ENCODE measurements around the gene KCNAB2. TPM values are rescaled to one million over a fixed set of nuclear protein-coding genes. Genes with fewer than 3 reads are reported as not detected.

KCNAB2 gene
- total RNA-seq, 1 donor from 2014 or later: 8.8 TPM

GRCh38 chr1:6090996-6091822 lies 45.5 kb downstream of the KCNAB2 start:
- DNase-seq (ENCODE audit: extremely low spot score in 2 of 2): no peak
- Histone ChIP-seq H3K9me3 (no peaks in the 10 kb centered on the region), H3K4me1 (no peaks in the 10 kb centered on the region), H3K27me3 (no peaks in the 10 kb centered on the region), H3K36me3 (no peaks in the 10 kb centered on the region), H3K27ac (no peak overlapping the region), H3K4me3 (no peak overlapping the region)
- intact Hi-C loops (cut with DNase I): no loop called here
- TF ChIP-seq POLR2A (IDR thresholded peaks at IDR 0.05) (no peak), POLR2AphosphoS5 (IDR thresholded peaks at IDR 0.05; ENCODE audit: insufficient read depth in 1 of 2, low read depth in 1 of 2) (no peak), CTCF (IDR thresholded peaks at IDR 0.05) (no peak)

GRCh38 chr1:6091823-6092109 lies 46.1 kb downstream of the KCNAB2 start:
- no peak for DNase-seq (ENCODE audit: extremely low spot score in 2 of 2)
- Histone ChIP-seq H3K4me3 (no peak overlapping the region), H3K4me1 (no peaks in the 10 kb centered on the region), H3K36me3 (no peaks in the 10 kb centered on the region), H3K27ac (no peak overlapping the region), H3K27me3 (no peaks in the 10 kb centered on the region), H3K9me3 (no peaks in the 10 kb centered on the region)
- intact Hi-C loops (cut with DNase I): no loop called here
- TF ChIP-seq POLR2AphosphoS5 (IDR thresholded peaks at IDR 0.05; ENCODE audit: insufficient read depth in 1 of 2, low read depth in 1 of 2) (no peak), POLR2A (IDR thresholded peaks at IDR 0.05) (no peak), CTCF (IDR thresholded peaks at IDR 0.05) (no peak)

- Histone ChIP-seq H3K9me3 (no peaks in the 10 kb centered on the region), H3K4me3 (no peak overlapping the region), H3K27ac (no peak overlapping the region), H3K36me3 (no peaks in the 10 kb centered on the region), H3K4me1 (peaks cover 2% of the 10 kb centered on the region), H3K27me3 (no peaks in the 10 kb centered on the region)
- intact Hi-C loops (cut with DNase I): no loop called here
- TF ChIP-seq POLR2AphosphoS5 (IDR thresholded peaks at IDR 0.05; ENCODE audit: insufficient read depth in 1 of 2, low read depth in 1 of 2): no peak
- TF ChIP-seq CTCF (IDR thresholded peaks at IDR 0.05): no peak
- no peak for TF ChIP-seq POLR2A (IDR thresholded peaks at IDR 0.05)
- no peak for DNase-seq (ENCODE audit: extremely low spot score in 2 of 2)
Observed at GRCh38 chr1:6092211-6092610, 46.5 kb downstream of the KCNAB2 start.

- Histone ChIP-seq H3K36me3 (no peaks in the 10 kb centered on the region), H3K27me3 (no peaks in the 10 kb centered on the region), H3K27ac (no peak overlapping the region), H3K4me3 (no peak overlapping the region), H3K9me3 (no peaks in the 10 kb centered on the region), H3K4me1 (peaks cover 10% of the 10 kb centered on the region)
- no peak for DNase-seq (ENCODE audit: extremely low spot score in 2 of 2)
- intact Hi-C loops (cut with DNase I): no loop called here
- no peak for TF ChIP-seq CTCF (IDR thresholded peaks at IDR 0.05)
- TF ChIP-seq POLR2AphosphoS5 (IDR thresholded peaks at IDR 0.05; ENCODE audit: insufficient read depth in 1 of 2, low read depth in 1 of 2): no peak
- no peak for TF ChIP-seq POLR2A (IDR thresholded peaks at IDR 0.05)
Observed at GRCh38 chr1:6093071-6093470, 47.4 kb downstream of the KCNAB2 start.

GRCh38 chr1:6093611-6094010 lies 47.9 kb downstream of the KCNAB2 start:
- no peaks in the 10 kb centered on the region for H3K27me3 ChIP-seq
- intact Hi-C loops (cut with DNase I): no loop called here
- H3K4me1 ChIP-seq: peaks cover 10% of the 10 kb centered on the region
- H3K36me3 ChIP-seq: no peaks in the 10 kb centered on the region
- no peak for DNase-seq (ENCODE audit: extremely low spot score in 2 of 2)
- no peak overlapping the region for H3K4me3 ChIP-seq
- no peak for TF ChIP-seq POLR2AphosphoS5 (IDR thresholded peaks at IDR 0.05; ENCODE audit: insufficient read depth in 1 of 2, low read depth in 1 of 2)
- TF ChIP-seq CTCF (IDR thresholded peaks at IDR 0.05): no peak
- TF ChIP-seq POLR2A (IDR thresholded peaks at IDR 0.05): no peak
- no peaks in the 10 kb centered on the region for H3K9me3 ChIP-seq
- no peak overlapping the region for H3K27ac ChIP-seq
